ENCODE results near the gene ELMO1.

DNA sequence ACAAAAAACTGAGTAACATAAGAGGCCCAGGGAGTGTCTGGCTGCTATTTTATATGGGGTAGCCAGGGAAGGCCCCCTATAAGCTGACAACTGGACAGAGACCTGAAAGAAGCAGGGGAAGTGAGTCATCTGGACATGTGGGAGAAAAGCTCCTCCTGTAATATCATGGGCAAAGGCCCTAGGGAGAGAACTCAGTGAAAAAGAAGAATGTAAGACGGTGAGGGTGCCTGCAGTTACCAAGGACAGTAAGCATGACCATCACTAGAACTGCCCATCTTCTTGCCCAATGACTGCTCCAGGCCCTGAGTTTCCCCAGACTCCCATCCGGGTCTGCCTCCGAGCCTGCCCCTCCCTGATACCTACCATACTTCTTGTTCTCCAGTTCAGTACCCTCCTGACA, 2.3 kb downstream of the ELMO1 start:
- TF ChIP-seq, protein P1, sequence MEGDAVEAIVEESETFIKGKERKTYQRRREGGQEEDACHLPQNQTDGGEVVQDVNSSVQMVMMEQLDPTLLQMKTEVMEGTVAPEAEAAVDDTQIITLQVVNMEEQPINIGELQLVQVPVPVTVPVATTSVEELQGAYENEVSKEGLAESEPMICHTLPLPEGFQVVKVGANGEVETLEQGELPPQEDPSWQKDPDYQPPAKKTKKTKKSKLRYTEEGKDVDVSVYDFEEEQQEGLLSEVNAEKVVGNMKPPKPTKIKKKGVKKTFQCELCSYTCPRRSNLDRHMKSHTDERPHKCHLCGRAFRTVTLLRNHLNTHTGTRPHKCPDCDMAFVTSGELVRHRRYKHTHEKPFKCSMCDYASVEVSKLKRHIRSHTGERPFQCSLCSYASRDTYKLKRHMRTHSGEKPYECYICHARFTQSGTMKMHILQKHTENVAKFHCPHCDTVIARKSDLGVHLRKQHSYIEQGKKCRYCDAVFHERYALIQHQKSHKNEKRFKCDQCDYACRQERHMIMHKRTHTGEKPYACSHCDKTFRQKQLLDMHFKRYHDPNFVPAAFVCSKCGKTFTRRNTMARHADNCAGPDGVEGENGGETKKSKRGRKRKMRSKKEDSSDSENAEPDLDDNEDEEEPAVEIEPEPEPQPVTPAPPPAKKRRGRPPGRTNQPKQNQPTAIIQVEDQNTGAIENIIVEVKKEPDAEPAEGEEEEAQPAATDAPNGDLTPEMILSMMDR (IDR thresholded peaks at IDR 0.05; ENCODE audit: low read depth, low read length, missing input control), result no peak
- TF ChIP-seq YY1 (IDR thresholded peaks at IDR 0.05) (no peak), RAD21 (IDR thresholded peaks at IDR 0.05) (no peak), EGR1 (IDR thresholded peaks at IDR 0.05; ENCODE audit: low read depth in 2 of 2) (no peak), FOXA2 (IDR thresholded peaks at IDR 0.05) (no peak), JUND (IDR thresholded peaks at IDR 0.05) (no peak), RXRA (IDR thresholded peaks at IDR 0.05) (no peak), HNF4G (IDR thresholded peaks at IDR 0.05) (no peak), FOXA1 (IDR thresholded peaks at IDR 0.05) (no peak), TAF1 (conservative IDR thresholded peaks at IDR 0.05) (no peak)
- TF ChIP-seq, protein P2, sequence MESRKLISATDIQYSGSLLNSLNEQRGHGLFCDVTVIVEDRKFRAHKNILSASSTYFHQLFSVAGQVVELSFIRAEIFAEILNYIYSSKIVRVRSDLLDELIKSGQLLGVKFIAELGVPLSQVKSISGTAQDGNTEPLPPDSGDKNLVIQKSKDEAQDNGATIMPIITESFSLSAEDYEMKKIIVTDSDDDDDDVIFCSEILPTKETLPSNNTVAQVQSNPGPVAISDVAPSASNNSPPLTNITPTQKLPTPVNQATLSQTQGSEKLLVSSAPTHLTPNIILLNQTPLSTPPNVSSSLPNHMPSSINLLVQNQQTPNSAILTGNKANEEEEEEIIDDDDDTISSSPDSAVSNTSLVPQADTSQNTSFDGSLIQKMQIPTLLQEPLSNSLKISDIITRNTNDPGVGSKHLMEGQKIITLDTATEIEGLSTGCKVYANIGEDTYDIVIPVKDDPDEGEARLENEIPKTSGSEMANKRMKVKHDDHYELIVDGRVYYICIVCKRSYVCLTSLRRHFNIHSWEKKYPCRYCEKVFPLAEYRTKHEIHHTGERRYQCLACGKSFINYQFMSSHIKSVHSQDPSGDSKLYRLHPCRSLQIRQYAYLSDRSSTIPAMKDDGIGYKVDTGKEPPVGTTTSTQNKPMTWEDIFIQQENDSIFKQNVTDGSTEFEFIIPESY (IDR thresholded peaks at IDR 0.05), result no peak
- TF ChIP-seq, protein P3, sequence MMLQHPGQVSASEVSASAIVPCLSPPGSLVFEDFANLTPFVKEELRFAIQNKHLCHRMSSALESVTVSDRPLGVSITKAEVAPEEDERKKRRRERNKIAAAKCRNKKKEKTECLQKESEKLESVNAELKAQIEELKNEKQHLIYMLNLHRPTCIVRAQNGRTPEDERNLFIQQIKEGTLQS (IDR thresholded peaks at IDR 0.05), result no peak
- TF ChIP-seq, protein P4, sequence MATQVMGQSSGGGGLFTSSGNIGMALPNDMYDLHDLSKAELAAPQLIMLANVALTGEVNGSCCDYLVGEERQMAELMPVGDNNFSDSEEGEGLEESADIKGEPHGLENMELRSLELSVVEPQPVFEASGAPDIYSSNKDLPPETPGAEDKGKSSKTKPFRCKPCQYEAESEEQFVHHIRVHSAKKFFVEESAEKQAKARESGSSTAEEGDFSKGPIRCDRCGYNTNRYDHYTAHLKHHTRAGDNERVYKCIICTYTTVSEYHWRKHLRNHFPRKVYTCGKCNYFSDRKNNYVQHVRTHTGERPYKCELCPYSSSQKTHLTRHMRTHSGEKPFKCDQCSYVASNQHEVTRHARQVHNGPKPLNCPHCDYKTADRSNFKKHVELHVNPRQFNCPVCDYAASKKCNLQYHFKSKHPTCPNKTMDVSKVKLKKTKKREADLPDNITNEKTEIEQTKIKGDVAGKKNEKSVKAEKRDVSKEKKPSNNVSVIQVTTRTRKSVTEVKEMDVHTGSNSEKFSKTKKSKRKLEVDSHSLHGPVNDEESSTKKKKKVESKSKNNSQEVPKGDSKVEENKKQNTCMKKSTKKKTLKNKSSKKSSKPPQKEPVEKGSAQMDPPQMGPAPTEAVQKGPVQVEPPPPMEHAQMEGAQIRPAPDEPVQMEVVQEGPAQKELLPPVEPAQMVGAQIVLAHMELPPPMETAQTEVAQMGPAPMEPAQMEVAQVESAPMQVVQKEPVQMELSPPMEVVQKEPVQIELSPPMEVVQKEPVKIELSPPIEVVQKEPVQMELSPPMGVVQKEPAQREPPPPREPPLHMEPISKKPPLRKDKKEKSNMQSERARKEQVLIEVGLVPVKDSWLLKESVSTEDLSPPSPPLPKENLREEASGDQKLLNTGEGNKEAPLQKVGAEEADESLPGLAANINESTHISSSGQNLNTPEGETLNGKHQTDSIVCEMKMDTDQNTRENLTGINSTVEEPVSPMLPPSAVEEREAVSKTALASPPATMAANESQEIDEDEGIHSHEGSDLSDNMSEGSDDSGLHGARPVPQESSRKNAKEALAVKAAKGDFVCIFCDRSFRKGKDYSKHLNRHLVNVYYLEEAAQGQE (IDR thresholded peaks at IDR 0.05), result no peak
- TF ChIP-seq, protein P5, sequence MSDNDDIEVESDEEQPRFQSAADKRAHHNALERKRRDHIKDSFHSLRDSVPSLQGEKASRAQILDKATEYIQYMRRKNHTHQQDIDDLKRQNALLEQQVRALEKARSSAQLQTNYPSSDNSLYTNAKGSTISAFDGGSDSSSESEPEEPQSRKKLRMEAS (IDR thresholded peaks at IDR 0.05), result no peak

Measured in liver (tissue), 3 donors.